Dendritic cell treated with granulocyte-macrophage colony-stimulating factor and Interleukin-4, amounts not matched to agents 40 ng/mL and 50 ng/mL, for 4 days (primary cell): ENCODE data around the gene RBM3.

Source experiments
- H3K27ac Mint-ChIP-seq: one replicate; pipeline ENCODE4 v1.8.0; 2022; ENCODE audit warnings: mild to moderate bottlenecking, mixed read lengths
- H3K27me3 Mint-ChIP-seq: one replicate; pipeline ENCODE4 v1.8.0; 2022; ENCODE audit warnings: mild to moderate bottlenecking, mixed read lengths
- H3K36me3 Mint-ChIP-seq: one replicate; pipeline ENCODE4 v1.8.0; 2022; ENCODE audit warnings: low read depth, mixed read lengths
- H3K4me1 Mint-ChIP-seq: one replicate; pipeline ENCODE4 v1.8.0; 2022; ENCODE audit warnings: low read depth, mixed read lengths
- H3K4me3 Mint-ChIP-seq: one replicate; pipeline ENCODE4 v1.8.0; 2022; ENCODE audit warnings: mild to moderate bottlenecking, moderate library complexity, mixed read lengths
- H3K9me3 Mint-ChIP-seq: one replicate; pipeline ENCODE4 v1.8.0; 2022; ENCODE audit warnings: mixed read lengths
- intact Hi-C: fragments of 100-400 bp; cut with micrococcal nuclease; formaldehyde crosslinking; loops from one replicate; pipeline ENCODE4 v1.15.0; 2022

RBM3 gene

DNA sequence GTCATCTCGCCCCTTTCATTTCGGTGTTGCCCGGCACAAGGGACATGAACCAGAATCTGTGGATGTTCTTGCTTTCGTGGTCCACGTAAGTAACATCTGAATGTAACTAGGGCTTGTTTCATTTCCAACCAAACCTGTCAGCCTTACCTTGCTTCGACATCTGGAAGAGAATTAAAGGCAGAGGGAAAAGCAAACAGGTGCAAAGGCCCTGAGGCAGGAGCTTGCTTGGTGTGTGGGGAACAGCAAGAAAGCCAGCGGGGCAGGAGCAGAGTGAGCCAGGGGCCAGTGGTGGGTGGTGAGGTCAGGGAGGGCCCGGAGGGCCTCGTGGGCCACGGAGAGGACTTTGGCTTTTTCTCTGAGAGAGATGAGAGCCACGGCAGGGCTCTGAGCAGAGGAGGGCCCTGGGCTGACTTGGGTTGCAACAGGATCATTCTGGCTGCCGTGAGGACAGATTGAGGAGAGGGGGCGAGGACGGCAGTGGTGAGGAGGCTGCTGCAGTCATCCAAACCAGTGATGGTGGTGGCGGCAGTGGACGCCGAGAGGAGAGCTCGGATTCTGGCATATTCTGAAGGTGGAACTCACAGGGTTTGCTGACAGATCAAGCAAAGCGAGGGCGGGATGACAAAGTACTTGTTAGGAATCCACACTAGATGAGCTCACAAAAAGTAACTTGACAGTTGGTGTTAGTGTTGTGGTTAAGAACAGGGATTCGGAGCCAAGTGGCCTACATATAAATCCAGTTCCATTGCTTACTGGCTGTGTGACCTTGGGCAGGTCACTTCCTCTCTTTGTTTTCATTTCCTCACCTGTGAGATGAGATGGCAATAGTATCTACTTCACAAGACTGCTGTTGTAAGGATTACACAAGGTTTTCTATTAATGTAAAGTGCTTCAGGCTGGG, 16.2 kb downstream of the RBM3 start:
- intact Hi-C loops = no loop called here
- no peaks in the 10 kb centered on the region for H3K9me3 Mint-ChIP-seq
- H3K27me3 Mint-ChIP-seq = no peaks in the 10 kb centered on the region
- no peaks in the 10 kb centered on the region for H3K36me3 Mint-ChIP-seq
- H3K27ac Mint-ChIP-seq = no peak overlapping the region
- no peak overlapping the region for H3K4me3 Mint-ChIP-seq
- H3K4me1 Mint-ChIP-seq = peaks cover 6% of the 10 kb centered on the region

DNA sequence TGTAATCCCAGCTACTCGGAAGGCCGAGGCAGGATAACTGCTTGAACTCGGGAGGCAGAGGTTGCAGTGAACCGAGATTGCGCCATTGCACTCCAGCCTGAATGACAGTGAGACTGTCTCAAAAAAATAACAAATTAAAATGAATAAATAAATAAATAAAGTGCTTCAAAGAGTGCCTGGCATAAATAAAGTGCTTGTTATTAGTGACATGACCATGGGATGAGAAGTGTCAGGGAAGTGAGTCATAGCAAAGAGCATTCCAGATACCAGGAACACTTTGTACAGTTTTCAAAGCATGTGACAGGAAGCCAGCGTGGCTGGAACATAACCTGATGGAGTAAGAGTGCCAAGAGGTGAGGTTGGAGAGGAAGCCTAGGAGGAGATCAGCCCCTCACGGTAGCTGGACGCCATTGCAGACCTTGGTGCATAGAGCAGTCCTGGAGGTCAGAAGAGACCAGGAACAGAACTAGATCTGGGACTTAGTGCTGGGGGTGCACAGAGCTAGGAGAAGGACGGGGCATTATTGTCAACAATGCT, 17.0 kb downstream of the RBM3 start:
- intact Hi-C loops = no loop called here
- Mint-ChIP-seq H3K27ac (no peak overlapping the region), H3K27me3 (no peaks in the 10 kb centered on the region), H3K36me3 (no peaks in the 10 kb centered on the region), H3K4me3 (no peak overlapping the region), H3K4me1 (peaks cover 6% of the 10 kb centered on the region), H3K9me3 (no peaks in the 10 kb centered on the region)

DNA sequence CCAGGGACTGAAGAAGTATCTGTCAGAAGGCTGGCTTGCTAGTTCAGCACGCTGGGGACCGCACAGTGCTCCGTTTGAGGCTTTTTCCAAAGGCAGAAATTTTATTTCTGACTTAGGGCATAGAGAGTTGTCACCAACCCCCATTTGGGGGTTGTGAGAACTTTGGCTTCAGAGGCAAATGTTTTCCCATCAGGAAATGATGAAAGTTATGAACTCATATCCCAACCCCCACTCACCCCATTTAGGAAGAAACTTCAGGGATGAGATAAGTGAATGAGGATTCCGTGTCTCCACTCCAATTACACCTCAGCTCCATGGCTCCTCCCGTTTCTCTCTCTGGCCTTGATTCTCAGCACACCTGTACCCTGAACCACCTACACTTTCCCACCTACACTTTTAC, 18.7 kb downstream of the RBM3 start:
- Mint-ChIP-seq H3K4me3 (no peak overlapping the region), H3K4me1 (peaks cover 8% of the 10 kb centered on the region), H3K27ac (no peak overlapping the region), H3K36me3 (peaks cover 9% of the 10 kb centered on the region), H3K9me3 (no peaks in the 10 kb centered on the region), H3K27me3 (no peaks in the 10 kb centered on the region)
- intact Hi-C loops = no loop called here

DNA sequence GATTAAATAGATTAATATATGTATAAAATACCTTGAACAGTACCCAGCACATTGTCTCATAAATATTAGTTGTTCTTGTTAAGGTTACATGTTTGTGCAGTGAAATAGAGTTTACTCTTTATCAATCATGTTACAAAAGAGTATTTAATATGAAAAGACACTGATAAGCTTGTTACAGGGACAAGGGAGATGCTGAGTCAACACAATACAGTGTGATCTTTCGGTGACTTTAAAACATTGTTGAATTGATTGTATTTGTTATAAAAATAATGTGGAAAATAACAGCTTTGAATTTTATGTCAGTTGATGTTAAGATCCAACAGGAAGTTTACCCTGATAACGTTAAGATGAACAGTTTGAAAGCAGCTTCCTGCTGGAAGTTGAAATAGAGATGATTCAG, 21.6 kb downstream of the RBM3 start:
- no peaks in the 10 kb centered on the region for H3K27me3 Mint-ChIP-seq
- peaks cover 17% of the 10 kb centered on the region for H3K4me1 Mint-ChIP-seq
- intact Hi-C loops = loop anchor here (2.0 kb wide), 1 partner anchor 57 kb away; the partner anchor contains the start of gene TBC1D25
- peaks cover 38% of the 10 kb centered on the region for H3K36me3 Mint-ChIP-seq
- H3K4me3 Mint-ChIP-seq = no peak overlapping the region
- H3K27ac Mint-ChIP-seq = no peak overlapping the region
- H3K9me3 Mint-ChIP-seq = no peaks in the 10 kb centered on the region

DNA sequence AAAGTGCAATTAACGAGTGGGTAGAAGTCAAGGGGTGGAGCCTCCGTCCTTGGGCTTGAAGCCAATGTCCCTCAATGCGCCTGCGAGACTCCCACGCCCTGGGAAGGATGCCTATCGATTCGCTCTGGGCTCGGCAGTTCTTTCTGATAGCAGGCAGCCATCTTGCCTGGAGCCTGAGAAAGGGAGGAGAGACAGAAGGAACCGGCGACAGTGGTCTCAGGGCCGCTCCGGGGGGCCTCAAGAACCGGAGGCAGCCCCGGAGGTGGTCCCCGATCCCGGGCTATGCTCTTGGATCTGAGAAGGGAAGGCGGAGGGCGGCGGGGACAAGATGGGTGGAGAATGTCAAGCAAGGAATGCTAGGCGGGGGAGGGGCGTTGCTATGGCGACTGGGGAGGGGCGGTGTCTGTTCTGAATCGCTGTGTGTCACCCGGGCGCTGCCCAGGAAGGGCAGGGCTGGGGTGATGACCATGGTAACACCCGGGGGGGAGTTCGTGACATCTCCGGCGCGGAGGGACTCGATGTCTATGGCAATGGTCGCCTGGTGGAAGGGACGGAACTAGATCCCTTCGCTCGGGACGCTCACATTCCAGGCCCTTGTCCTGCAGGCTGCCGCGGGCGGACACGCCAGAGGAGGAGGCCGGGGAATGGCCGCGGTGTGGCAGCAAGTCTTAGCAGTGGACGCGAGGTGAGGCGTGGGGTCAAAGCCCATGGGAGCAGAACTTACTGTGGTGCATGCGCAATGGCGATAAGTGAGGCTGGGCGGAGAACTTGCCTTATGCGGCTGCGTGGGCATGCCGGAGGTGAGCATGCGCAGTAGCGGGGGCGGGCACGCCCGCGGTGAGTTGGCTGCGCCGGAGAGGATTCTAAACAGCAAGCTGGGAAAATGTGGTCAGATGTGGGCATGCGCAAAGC, 23.3 kb downstream of the RBM3 start, which contains the start of gene WDR13:
Gene WDR13, plus strand, starts transcription at position 140 of the 912 bp plus-strand sequence. Its CDS starts 505 bp downstream, at position 645.
- Mint-ChIP-seq H3K27me3 (no peaks in the 10 kb centered on the region), H3K4me1 (peaks cover 10% of the 10 kb centered on the region), H3K36me3 (peaks cover 55% of the 10 kb centered on the region), H3K27ac (peak within 1 kb of the TSS; percentile 98), H3K9me3 (no peaks in the 10 kb centered on the region), H3K4me3 (peak within 1 kb of the TSS; percentile 87)
- intact Hi-C loops = loop anchor here (2.0 kb wide), 1 partner anchor 59 kb away; the partner anchor contains the start of gene TBC1D25

DNA sequence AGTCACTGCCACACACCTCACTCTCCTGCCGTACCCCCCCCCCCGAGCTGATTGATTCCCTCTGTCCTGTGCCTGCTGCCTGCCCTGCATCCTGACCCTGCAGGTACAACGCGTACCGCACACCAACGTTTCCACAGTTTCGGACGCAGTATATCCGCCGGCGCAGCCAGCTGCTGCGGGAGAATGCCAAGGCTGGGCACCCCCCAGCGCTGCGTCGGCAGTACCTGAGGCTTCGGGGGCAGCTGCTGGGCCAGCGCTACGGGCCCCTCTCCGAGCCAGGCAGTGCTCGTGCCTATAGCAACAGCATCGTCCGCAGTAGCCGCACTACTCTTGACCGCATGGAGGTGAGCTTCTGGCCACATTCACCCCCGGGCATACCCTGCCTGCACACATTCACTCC, 24.3 kb downstream of the RBM3 start:
- Mint-ChIP-seq H3K36me3 (peaks cover 60% of the 10 kb centered on the region), H3K27me3 (no peaks in the 10 kb centered on the region), H3K4me3 (peak overlapping the region; percentile 87), H3K9me3 (no peaks in the 10 kb centered on the region), H3K27ac (peak overlapping the region; percentile 98), H3K4me1 (peaks cover 10% of the 10 kb centered on the region)
- intact Hi-C loops = no loop called here

DNA sequence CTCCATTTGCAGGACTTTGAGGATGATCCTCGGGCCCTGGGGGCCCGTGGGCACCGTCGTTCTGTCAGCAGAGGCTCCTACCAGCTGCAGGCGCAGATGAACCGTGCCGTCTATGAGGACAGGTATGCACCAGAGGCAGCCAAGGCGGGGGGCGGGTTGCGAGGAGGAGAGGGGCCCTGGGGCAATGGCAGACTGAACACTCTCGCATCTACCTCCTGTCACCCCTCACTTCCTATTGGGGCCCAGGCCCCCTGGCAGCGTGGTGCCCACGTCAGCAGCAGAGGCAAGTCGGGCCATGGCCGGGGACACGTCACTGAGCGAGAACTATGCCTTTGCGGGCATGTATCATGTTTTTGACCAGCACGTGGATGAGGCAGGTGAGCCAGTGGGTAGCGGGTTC, 25.1 kb downstream of the RBM3 start:
- Mint-ChIP-seq H3K9me3 (no peaks in the 10 kb centered on the region), H3K27ac (no peak overlapping the region), H3K36me3 (peaks cover 68% of the 10 kb centered on the region), H3K27me3 (no peaks in the 10 kb centered on the region), H3K4me3 (no peak overlapping the region), H3K4me1 (peaks cover 10% of the 10 kb centered on the region)
- intact Hi-C loops = no loop called here

- Mint-ChIP-seq H3K27ac (no peak overlapping the region), H3K9me3 (no peaks in the 10 kb centered on the region), H3K36me3 (peaks cover 77% of the 10 kb centered on the region), H3K27me3 (no peaks in the 10 kb centered on the region), H3K4me1 (peaks cover 10% of the 10 kb centered on the region), H3K4me3 (no peak overlapping the region)
- intact Hi-C loops = no loop called here
These were observed 25.9 kb downstream of the RBM3 start for GRCh38 chrX:48600226-48600625.

DNA sequence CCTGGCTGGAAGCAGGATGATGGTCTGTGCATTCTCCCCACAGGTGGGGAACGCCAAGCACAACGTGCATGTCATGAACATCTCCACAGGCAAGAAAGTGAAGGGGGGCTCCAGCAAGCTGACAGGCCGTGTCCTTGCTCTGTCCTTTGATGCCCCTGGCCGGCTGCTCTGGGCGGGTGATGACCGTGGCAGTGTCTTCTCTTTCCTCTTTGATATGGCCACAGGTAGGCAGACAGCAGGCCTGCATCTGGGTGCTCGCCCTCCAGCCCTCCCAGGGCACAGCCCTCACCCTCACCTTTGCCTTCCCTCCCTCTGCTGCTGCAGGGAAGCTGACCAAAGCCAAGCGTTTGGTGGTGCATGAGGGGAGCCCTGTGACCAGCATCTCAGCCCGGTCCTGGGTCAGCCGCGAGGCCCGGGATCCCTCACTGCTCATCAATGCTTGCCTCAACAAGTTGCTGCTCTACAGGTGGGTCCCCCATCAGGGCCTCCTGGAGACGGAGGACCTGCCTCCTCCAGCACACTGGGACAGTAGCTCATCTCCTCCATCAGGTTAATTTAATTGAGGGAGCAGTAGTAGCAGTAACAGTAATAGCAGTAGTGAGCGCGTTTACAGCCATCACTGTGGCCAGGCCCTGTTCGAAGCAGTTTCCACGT, 27.6 kb downstream of the RBM3 start:
- intact Hi-C loops = no loop called here
- H3K4me3 Mint-ChIP-seq = no peak overlapping the region
- no peak overlapping the region for H3K27ac Mint-ChIP-seq
- H3K9me3 Mint-ChIP-seq = no peaks in the 10 kb centered on the region
- peaks cover 86% of the 10 kb centered on the region for H3K36me3 Mint-ChIP-seq
- H3K27me3 Mint-ChIP-seq = no peaks in the 10 kb centered on the region
- peaks cover 10% of the 10 kb centered on the region for H3K4me1 Mint-ChIP-seq

GRCh38 chrX:48604701-48605100, 30.4 kb downstream of the RBM3 start:
- Mint-ChIP-seq H3K27me3 (no peaks in the 10 kb centered on the region), H3K4me3 (no peak overlapping the region), H3K9me3 (no peaks in the 10 kb centered on the region), H3K36me3 (peaks cover 60% of the 10 kb centered on the region), H3K4me1 (no peaks in the 10 kb centered on the region), H3K27ac (no peak overlapping the region)
- intact Hi-C loops = no loop called here

GRCh38 chrX:48606091-48606490, 31.8 kb downstream of the RBM3 start:
- Mint-ChIP-seq H3K27ac (no peak overlapping the region), H3K36me3 (peaks cover 47% of the 10 kb centered on the region), H3K4me3 (no peak overlapping the region), H3K9me3 (no peaks in the 10 kb centered on the region), H3K4me1 (no peaks in the 10 kb centered on the region), H3K27me3 (no peaks in the 10 kb centered on the region)
- intact Hi-C loops = no loop called here

- intact Hi-C loops = no loop called here
- Mint-ChIP-seq H3K4me1 (peaks cover 11% of the 10 kb centered on the region), H3K4me3 (no peak overlapping the region), H3K36me3 (no peaks in the 10 kb centered on the region), H3K9me3 (no peaks in the 10 kb centered on the region), H3K27ac (no peak overlapping the region), H3K27me3 (no peaks in the 10 kb centered on the region)
These were observed 37.4 kb downstream of the RBM3 start for GRCh38 chrX:48611703-48612102.

- Mint-ChIP-seq H3K27me3 (no peaks in the 10 kb centered on the region), H3K9me3 (no peaks in the 10 kb centered on the region), H3K4me1 (peaks cover 22% of the 10 kb centered on the region), H3K4me3 (no peak overlapping the region), H3K27ac (no peak overlapping the region), H3K36me3 (no peaks in the 10 kb centered on the region)
- intact Hi-C loops = no loop called here
These were observed 39.3 kb downstream of the RBM3 start for GRCh38 chrX:48613502-48614160.
